Neural progenitor cell (in vitro differentiated cells): ENCODE data around the gene PAX5.

Source experiments
- EZH2 ChIP-seq: fragments of 200-600 bp; sonication (generic); IDR thresholded peaks from 2 replicates; pipeline ENCODE4 v1.6.1; 2017; ENCODE audit warnings: antibody characterized with exemption, mild to moderate bottlenecking, moderate library complexity
- EZH2phosphoT487 ChIP-seq: fragments of 200-600 bp; sonication (generic); IDR thresholded peaks from 2 replicates; pipeline ENCODE4 v1.6.1; 2017; ENCODE audit warnings: antibody characterized with exemption
- TF ChIP-seq, protein P1 (sequence below): fragments of 200-600 bp; sonication (generic); IDR thresholded peaks from 2 replicates; pipeline ENCODE4 v1.5.1; 2017; ENCODE audit warnings: antibody characterized with exemption, mild to moderate bottlenecking

DNA sequence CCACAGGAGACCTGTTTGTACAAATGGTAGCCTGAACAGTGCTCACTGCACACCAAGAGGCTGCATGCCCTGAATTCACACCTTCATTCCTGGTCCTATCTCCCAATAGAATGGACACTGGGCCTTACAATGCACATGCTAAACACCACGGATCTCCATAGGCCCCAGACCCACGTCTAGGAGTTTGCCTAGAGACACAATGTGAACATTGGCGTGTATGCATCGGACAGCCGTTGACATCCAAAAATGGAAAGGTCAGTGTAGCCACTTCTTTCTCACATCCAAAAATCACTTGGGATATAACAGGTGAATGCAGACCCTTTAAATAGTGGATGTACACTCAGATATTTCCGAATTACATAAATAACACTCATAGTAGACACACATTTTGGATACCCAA, 927 bp downstream of the PAX5 start:
- TF ChIP-seq EZH2 (no peak), EZH2phosphoT487 (no peak)
- TF ChIP-seq, protein P1, sequence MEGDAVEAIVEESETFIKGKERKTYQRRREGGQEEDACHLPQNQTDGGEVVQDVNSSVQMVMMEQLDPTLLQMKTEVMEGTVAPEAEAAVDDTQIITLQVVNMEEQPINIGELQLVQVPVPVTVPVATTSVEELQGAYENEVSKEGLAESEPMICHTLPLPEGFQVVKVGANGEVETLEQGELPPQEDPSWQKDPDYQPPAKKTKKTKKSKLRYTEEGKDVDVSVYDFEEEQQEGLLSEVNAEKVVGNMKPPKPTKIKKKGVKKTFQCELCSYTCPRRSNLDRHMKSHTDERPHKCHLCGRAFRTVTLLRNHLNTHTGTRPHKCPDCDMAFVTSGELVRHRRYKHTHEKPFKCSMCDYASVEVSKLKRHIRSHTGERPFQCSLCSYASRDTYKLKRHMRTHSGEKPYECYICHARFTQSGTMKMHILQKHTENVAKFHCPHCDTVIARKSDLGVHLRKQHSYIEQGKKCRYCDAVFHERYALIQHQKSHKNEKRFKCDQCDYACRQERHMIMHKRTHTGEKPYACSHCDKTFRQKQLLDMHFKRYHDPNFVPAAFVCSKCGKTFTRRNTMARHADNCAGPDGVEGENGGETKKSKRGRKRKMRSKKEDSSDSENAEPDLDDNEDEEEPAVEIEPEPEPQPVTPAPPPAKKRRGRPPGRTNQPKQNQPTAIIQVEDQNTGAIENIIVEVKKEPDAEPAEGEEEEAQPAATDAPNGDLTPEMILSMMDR: no peak
